Fibroblast of mammary gland (primary cell): Measurements from ENCODE around the gene IL18R1.

Source experiments
- DNase-seq: peaks from one replicate; pipeline ENCODE4 v3.0.0-alpha.2; 2010; ENCODE audit warnings: low read depth
- H3K4me3 ChIP-seq: 2 replicates; pipeline ENCODE4 v1.5.1; 2011; ENCODE audit warnings: low read depth, mild to moderate bottlenecking, low read length, moderate library complexity; ENCODE audit not compliant: control insufficient read depth
- TF ChIP-seq, protein P1 (sequence below): conservative IDR thresholded peaks from 2 replicates; pipeline ENCODE4 v1.5.1; 2011; ENCODE audit warnings: low read depth, low read length, inconsistent platforms; ENCODE audit not compliant: control insufficient read depth, insufficient read depth

Gene IL18R1

DNA sequence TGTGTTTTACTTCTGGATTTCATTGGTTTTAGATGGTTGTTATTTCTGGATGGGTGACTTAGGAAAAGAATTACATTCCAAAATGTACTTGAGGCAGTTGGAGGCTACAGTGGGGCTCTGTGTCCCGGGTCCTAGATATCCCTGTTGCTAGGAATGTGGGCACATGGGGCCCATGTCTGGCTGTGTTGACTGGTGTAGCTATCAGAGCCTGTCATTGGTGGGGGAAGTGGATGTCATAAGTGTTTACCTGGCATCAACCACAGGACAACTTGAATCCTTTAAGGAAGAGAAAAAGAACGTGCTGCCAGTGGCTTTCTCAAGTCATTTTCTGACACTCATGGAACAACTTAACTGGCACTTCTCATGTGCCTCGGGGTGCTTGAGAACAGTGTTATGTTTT is 30.4 kb downstream of the IL18R1 start:
- no peak for DNase-seq
- TF ChIP-seq, protein P1, sequence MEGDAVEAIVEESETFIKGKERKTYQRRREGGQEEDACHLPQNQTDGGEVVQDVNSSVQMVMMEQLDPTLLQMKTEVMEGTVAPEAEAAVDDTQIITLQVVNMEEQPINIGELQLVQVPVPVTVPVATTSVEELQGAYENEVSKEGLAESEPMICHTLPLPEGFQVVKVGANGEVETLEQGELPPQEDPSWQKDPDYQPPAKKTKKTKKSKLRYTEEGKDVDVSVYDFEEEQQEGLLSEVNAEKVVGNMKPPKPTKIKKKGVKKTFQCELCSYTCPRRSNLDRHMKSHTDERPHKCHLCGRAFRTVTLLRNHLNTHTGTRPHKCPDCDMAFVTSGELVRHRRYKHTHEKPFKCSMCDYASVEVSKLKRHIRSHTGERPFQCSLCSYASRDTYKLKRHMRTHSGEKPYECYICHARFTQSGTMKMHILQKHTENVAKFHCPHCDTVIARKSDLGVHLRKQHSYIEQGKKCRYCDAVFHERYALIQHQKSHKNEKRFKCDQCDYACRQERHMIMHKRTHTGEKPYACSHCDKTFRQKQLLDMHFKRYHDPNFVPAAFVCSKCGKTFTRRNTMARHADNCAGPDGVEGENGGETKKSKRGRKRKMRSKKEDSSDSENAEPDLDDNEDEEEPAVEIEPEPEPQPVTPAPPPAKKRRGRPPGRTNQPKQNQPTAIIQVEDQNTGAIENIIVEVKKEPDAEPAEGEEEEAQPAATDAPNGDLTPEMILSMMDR, result no peak
- H3K4me3 ChIP-seq, result no peak overlapping the region

DNA sequence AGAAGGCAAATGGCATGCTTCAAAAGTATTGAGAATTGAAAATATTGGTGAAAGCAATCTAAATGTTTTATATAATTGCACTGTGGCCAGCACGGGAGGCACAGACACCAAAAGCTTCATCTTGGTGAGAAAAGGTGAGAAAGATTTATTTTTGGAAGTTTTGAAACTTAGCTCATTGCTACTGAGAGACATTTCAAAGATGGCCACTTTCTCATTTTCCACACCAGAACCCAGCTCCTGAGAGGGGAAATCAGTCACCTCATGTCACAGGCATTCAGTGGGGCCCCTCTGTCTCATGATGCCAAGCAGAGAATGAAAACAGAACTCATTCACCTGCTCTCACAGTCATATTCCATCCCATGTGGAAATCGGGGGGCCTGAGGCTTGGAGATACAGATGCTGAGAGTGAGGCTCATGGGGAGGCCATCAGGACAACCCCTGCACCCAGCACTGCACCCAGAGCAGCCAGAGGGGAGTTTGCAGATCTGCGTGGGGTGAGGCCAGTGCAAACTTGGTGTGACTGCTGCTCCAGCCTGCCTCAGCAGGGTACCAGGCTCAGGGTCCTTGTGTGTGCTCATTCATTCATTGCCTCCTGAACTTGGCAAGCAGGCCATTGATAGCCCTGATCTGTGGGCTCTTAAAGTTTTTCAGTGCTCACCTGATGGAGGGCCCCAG is 31.4 kb downstream of the IL18R1 start:
- no peak for DNase-seq
- no peak overlapping the region for H3K4me3 ChIP-seq
- TF ChIP-seq, protein P1, result no peak

DNA sequence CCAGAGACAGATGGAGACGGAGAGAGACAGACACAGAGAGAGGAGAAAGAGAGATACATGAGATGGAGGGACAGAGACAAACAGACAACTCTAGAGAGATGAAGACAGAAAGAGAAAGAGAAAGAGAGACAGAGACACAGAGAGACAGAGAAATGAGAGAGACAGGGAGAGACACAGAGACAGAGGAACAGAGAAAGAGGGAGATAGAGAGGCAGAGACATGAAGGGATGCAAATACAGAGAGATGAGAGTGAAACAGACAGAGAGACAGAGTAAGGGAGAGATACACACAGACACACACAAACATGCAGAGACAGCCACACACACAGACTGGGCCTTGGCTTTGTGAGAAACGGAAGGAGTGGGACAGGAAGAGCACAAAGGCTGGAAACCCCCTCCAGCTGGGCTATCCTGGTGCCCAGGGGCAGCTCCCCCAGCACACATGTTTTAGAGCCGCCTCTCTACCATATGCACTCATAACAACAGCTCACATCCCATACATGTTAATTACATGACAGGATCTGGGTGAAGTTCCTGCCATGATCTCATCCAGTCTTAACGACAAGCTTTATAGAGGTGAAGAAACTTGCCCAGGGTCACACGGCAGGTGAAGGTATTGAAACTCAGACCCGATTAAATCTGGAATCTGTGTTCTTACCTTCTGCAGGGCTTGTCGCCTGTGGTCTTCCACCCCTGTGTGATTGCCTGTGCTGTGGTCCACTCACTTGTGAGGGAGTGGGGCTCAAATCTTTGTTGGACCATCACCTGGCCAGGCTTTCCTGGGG is 32.4 kb downstream of the IL18R1 start:
- TF ChIP-seq, protein P1, result no peak

DNA sequence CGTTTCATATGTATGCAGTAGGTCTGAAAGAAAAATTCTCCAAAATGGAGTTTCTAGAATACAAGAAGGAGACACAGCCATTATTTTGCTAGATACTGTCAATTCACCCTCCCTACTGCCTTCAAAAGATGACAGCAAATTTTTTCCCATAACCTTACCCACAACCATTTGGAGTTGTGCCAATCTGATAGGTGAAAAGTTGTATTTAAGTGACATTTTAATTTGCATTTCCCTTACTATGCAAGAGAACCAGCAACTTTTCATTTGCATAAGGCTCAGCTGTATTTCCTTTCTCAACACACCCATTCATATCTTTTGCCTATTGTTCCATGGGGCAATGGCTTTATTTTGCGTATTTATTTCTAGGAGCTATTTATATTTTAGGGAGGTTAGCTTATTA is 36.0 kb downstream of the IL18R1 start:
- DNase-seq, result no peak
- no peak overlapping the region for H3K4me3 ChIP-seq
- TF ChIP-seq, protein P1, result no peak

More for the DNA sequence above, 32.4 kb downstream of the IL18R1 start:
- DNase-seq, result no peak
- H3K4me3 ChIP-seq, result no peak overlapping the region

DNA sequence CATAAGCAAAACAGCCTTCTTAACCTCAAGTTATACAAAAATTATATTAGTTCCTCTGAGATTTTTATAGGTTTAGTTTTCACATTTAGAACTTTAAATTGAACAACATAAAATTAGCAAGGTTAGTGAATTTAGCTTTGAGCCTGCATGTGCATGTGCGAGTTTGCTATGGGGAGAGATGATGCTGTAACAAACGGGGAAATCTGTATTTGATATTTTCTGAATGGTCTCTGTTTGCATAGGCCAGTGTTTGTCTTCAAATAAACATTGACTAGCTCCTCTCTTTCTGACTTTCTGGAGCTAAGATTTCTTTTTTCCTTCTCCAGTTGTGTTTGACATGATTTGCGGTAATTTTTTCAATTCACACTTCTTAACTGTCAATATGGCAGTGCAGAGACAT is 36.5 kb downstream of the IL18R1 start:
- no peak overlapping the region for H3K4me3 ChIP-seq
- TF ChIP-seq, protein P1, result no peak

GRCh38 chr2:102392942-102393341 is 37.3 kb downstream of the IL18R1 start:
- TF ChIP-seq, protein P1, result no peak
- no peak overlapping the region for H3K4me3 ChIP-seq
- no peak for DNase-seq

More for the DNA sequence above, 36.5 kb downstream of the IL18R1 start:
- no peak for DNase-seq

DNA sequence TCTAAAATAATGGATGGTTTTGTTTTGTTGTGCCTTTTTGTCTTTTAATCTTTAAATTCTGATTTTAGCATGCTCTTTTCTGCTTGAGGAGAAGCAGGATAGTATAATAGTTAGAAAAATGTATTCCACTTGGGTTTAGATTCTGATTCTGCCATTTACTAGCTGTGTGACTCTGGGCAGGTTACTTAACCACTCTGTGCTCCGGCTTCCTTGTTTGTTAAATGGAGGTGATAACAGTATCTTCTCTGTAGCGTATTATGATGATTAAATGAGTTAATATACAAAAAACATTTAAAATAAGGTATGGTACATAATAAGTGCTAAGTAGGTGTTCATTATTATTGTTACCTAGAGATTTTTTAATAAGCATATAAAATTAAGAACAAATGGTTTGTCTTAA is 40.4 kb downstream of the IL18R1 start:
- no peak for DNase-seq
- no peak overlapping the region for H3K4me3 ChIP-seq
- TF ChIP-seq, protein P1, result no peak
